MM.1S (cell line): ENCODE measurements around the gene SUZ12.

Experiments
- EZH2 ChIP-seq: fragments of 300-600 bp; sonication (generic); optimal IDR thresholded peaks from 2 replicates; pipeline ENCODE3; 2017; ENCODE audit warnings: low read depth, mild to moderate bottlenecking, antibody characterized with exemption, low read length, mixed read lengths
- EZH2phosphoT487 ChIP-seq: fragments of 300-600 bp; sonication (generic); IDR thresholded peaks from 2 replicates; pipeline ENCODE4 v1.6.1; 2018; ENCODE audit warnings: antibody characterized with exemption, low read length
- TF ChIP-seq, protein P1 (sequence below): fragments of 300-600 bp; sonication (generic); IDR thresholded peaks from 2 replicates; pipeline ENCODE4 v1.5.1; 2016; ENCODE audit warnings: antibody characterized with exemption, low read length, mixed read lengths

DNA sequence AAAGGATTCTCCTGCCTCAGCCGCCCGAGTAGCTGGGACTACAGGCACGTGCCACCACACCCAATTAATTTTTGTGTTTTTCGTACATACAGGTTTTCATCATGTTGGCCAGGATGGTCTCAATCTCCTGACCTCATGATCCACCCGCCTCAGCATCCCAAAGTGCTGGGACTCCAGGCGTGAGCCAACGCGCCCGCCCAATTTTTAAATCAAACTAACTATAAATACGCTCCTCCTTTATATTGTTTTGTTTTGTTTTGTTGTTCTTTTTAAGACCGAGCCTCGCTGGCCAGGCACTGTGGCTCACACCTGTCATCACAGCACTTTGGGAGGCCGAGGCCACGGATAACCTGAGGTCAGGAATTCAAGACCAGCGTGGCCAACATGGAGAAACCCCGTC, 33.4 kb upstream of the SUZ12 start:
- TF ChIP-seq, protein P1, sequence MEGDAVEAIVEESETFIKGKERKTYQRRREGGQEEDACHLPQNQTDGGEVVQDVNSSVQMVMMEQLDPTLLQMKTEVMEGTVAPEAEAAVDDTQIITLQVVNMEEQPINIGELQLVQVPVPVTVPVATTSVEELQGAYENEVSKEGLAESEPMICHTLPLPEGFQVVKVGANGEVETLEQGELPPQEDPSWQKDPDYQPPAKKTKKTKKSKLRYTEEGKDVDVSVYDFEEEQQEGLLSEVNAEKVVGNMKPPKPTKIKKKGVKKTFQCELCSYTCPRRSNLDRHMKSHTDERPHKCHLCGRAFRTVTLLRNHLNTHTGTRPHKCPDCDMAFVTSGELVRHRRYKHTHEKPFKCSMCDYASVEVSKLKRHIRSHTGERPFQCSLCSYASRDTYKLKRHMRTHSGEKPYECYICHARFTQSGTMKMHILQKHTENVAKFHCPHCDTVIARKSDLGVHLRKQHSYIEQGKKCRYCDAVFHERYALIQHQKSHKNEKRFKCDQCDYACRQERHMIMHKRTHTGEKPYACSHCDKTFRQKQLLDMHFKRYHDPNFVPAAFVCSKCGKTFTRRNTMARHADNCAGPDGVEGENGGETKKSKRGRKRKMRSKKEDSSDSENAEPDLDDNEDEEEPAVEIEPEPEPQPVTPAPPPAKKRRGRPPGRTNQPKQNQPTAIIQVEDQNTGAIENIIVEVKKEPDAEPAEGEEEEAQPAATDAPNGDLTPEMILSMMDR: no peak
- no peak for TF ChIP-seq EZH2
- no peak for TF ChIP-seq EZH2phosphoT487
